Panc1 (cell line): ENCODE measurements around the gene ZBTB25. TPM values are rescaled to one million over a fixed set of nuclear protein-coding genes. Genes with fewer than 3 reads are reported as not detected.

Experiments
- ATAC-seq: fragments of 200-7000 bp; cut with Tn5 transposase; 2 replicates; pipeline ENCODE4 v1.9.1; 2020; ENCODE audit warnings: mild to moderate bottlenecking, moderate library complexity
- BruUV-seq: library from RNA; stranded (reverse); fragments of 400-500 nt; replicated peaks from 2 replicates; lab custom pipeline; 2021; lab: Mats Ljungman, UMichigan
- CTCF ChIA-PET: fragments of 300-600 bp; sonication (Branson Sonifier 250); formaldehyde crosslinking; loops from one replicate; lab custom pipeline; 2022; ENCODE audit warnings: antibody characterized with exemption; lab: Charles Lee
- POLR2A ChIA-PET: fragments of 300-600 bp; sonication (Branson Sonifier 250); formaldehyde crosslinking; loops from one replicate; lab custom pipeline; 2022; ENCODE audit warnings: antibody characterized with exemption; lab: Charles Lee
- DNase-seq: peaks from one replicate; pipeline ENCODE4 v3.0.0-alpha.2; 2010; ENCODE audit warnings: low read depth, low spot score
- H3K27ac ChIP-seq: 2 replicates; pipeline ENCODE4 v1.5.1; 2011; ENCODE audit warnings: mild to moderate bottlenecking, low read length, inconsistent platforms
- H3K27me3 ChIP-seq: fragments of 200-500 bp; sonication (Bioruptor generic); 2 replicates; pipeline ENCODE4 v1.6.0; 2014; ENCODE audit warnings: low read length, inconsistent platforms; ENCODE audit not compliant: control insufficient read depth, insufficient read depth
- H3K36me3 ChIP-seq: fragments of 200-500 bp; sonication (Bioruptor generic); 2 replicates; pipeline ENCODE4 v1.5.1; 2014; ENCODE audit warnings: inconsistent platforms, mild to moderate bottlenecking, low read length, moderate library complexity; ENCODE audit not compliant: control insufficient read depth, insufficient read depth
- H3K4me1 ChIP-seq: 2 replicates; pipeline ENCODE4 v1.5.1; 2011; ENCODE audit warnings: inconsistent platforms, mild to moderate bottlenecking, low read length, moderate library complexity; ENCODE audit not compliant: control insufficient read depth, insufficient read depth
- H3K4me3 ChIP-seq, 2 experiments: 2 replicates each; pipeline ENCODE4 v1.5.1; 2011 to 2012; ENCODE audit warnings: low read depth in 2 of 2, low read length in 2 of 2, mild to moderate bottlenecking in 2 of 2, inconsistent platforms in 1 of 2, moderate library complexity in 1 of 2
- H3K9me3 ChIP-seq: fragments of 200-500 bp; sonication (Bioruptor generic); 2 replicates; pipeline ENCODE4 v1.5.1; 2014; ENCODE audit warnings: low read depth, mild to moderate bottlenecking, inconsistent platforms, low read length, moderate library complexity; ENCODE audit not compliant: control insufficient read depth, insufficient read depth
- CTCF ChIP-seq: fragments of 450-650 bp; IDR thresholded peaks from 2 replicates; pipeline ENCODE4 v1.5.1; 2017; ENCODE audit warnings: mild to moderate bottlenecking
- POLR2AphosphoS5 ChIP-seq: IDR thresholded peaks from 2 replicates; pipeline ENCODE4 v1.6.1; 2012; ENCODE audit warnings: mild to moderate bottlenecking, low read depth, low read length, moderate library complexity
- REST ChIP-seq, 2 experiments: IDR thresholded peaks; 2 replicates each; pipeline ENCODE4 v1.6.1; 2011 to 2012; ENCODE audit warnings: low read depth in 2 of 2, control low read depth in 1 of 2, low read length in 1 of 2, mild to moderate bottlenecking in 1 of 2, moderate library complexity in 1 of 2; ENCODE audit not compliant: insufficient read depth in 1 of 2
- SIN3A ChIP-seq: IDR thresholded peaks from 2 replicates; pipeline ENCODE4 v1.6.1; 2012; ENCODE audit warnings: low read depth, mild to moderate bottlenecking, low read length, moderate library complexity, borderline replicate concordance; ENCODE audit not compliant: insufficient read depth
- TCF7L2 ChIP-seq: IDR thresholded peaks from 2 replicates; pipeline ENCODE4 v1.6.1; 2011; ENCODE audit warnings: mild to moderate bottlenecking, low read depth, low read length, inconsistent platforms
- in situ Hi-C: cut with HindIII; loops from 2 replicates; pipeline ENCODE4 v1.10.0; 2016; ENCODE audit warnings: low sequenced_read_pairs, low pct_unique_long_range_greater_than_20kb
- intact Hi-C: fragments of 100-400 bp; cut with micrococcal nuclease; formaldehyde crosslinking; loops from one replicate; pipeline ENCODE4 v1.10.0; 2022; ENCODE audit not compliant: unreplicated experiment
- total RNA-seq: library from RNA; stranded (reverse); gene quantifications from one replicate; pipeline ENCODE4 v1.2.1, GENCODE V29; 2021; ENCODE audit not compliant: unreplicated experiment

The ZBTB25 gene
- total RNA-seq, 1 experiment from 2014 or later = 9.0 TPM

GRCh38 chr14:64442300-64442988 is 61.2 kb downstream of the ZBTB25 start:
- no peak for TF ChIP-seq POLR2AphosphoS5
- no peak for TF ChIP-seq CTCF
- no peak for TF ChIP-seq TCF7L2
- TF ChIP-seq SIN3A = no peak
- no peak for TF ChIP-seq REST (IDR thresholded peaks at IDR 0.05; ENCODE audit: insufficient read depth in 1 of 2, low read depth in 2 of 2, low read length in 1 of 2)
- intact Hi-C loops = no loop called here
- CTCF ChIA-PET = interaction anchor here (0.7 kb wide), 1 partner anchor 11 kb away, joined by 5 read pairs; no protein-coding TSS in a partner anchor
- Histone ChIP-seq H3K4me3 (no peak overlapping the region), H3K9me3 (no peaks in the 10 kb centered on the region), H3K27me3 (no peaks in the 10 kb centered on the region), H3K36me3 (peaks cover 24% of the 10 kb centered on the region), H3K4me1 (no peaks in the 10 kb centered on the region), H3K27ac (no peak overlapping the region)
- POLR2A ChIA-PET = interaction anchor here (0.6 kb wide), 1 partner anchor 21 kb away, joined by 4 read pairs; no protein-coding TSS in a partner anchor
- no peak; the same call in 1 of the 2 replicates for ATAC-seq
- in situ Hi-C loops = no loop called here
- DNase-seq = no peak
- no TSS peak for BruUV-seq

DNA sequence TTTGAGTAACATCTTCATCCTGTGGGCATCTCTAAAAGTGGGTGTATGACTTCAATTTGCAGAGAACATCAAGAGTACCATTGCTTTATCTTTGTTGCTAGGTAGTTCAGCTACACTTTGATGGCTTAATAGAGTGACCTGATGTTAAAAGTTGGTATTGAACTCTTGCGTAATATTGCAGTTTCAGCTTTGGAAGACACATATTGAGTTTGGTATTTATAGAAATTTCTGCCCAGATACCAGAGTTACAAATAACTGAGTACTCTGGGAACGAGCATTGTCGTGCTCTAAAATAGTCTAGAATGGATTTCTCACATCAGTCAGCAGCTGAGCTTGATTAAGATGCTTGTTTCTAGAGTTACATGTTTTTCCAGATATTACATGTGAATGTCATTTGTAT is 63.1 kb downstream of the ZBTB25 start:
- Histone ChIP-seq H3K4me1 (no peaks in the 10 kb centered on the region), H3K4me3 (no peak overlapping the region), H3K9me3 (no peaks in the 10 kb centered on the region), H3K27me3 (no peaks in the 10 kb centered on the region), H3K27ac (no peak overlapping the region), H3K36me3 (peaks cover 38% of the 10 kb centered on the region)
- ATAC-seq (no peak), DNase-seq (no peak)
- in situ Hi-C loops (no loop called here), intact Hi-C loops (no loop called here)
- BruUV-seq = no TSS peak
- POLR2A ChIA-PET = no interaction called here
- TF ChIP-seq TCF7L2 (no peak), SIN3A (no peak), REST (IDR thresholded peaks at IDR 0.05; ENCODE audit: insufficient read depth in 1 of 2, low read depth in 2 of 2, low read length in 1 of 2) (no peak), CTCF (no peak)
- CTCF ChIA-PET = no interaction called here
